ENCODE measurements around the gene THSD4. TPM values are rescaled to one million over a fixed set of nuclear protein-coding genes. Genes with fewer than 3 reads are reported as not detected.

THSD4 gene
- total RNA-seq, 2 donors from 2014 or later = 39.8 to 68.3 TPM

- DNase-seq = no peak
- ATAC-seq = no peak
- intact Hi-C loops (cut with DNase I) = no loop called here
Measured at GRCh38 chr15:71825021-71825730, 709.9 kb downstream of the THSD4 start.

DNA sequence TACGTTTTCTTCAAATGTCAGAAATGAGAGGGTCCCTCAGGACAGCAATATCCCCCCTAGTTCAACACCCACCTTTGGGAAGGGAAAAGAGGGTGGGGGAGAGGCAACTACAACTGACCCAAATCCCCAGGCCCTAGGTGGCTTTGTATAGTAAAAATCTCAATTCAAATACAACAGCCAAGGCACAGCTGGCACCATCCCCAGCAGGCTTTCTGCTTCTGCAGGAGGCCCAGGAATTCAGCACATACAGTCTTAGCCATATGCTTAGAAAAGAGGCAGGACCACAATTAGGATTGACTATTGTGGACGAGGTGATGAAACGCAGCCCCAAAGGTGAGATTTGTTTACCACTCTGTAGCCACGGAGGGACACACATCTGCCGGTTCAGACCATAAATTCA, 710.9 kb downstream of the THSD4 start:
- intact Hi-C loops (cut with DNase I) = no loop called here
- no peak for ATAC-seq
- DNase-seq = no peak

DNA sequence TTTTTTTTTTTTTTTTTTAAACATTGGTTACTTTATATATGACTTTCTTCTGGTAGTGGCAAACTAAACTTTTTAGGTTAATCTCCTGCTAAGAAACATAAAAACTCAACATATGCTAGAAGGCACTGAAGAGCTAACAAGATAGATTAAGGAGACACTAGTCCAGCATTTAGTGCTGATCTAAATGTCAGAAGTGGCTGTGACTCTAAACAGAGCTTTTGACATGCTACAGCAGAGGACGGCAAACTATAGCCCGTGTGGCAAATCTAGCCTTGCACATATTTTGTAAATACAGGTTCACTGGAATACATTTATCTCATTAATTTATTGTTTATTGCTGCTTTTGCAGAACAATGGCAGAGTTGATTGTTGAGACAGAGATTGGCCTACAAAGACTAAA, 715.7 kb downstream of the THSD4 start:
- DNase-seq (no peak), ATAC-seq (peak in 1 of 2 donors; percentile 57)

More for the DNA sequence above, 715.7 kb downstream of the THSD4 start:
- intact Hi-C loops (cut with DNase I) = no loop called here

Other genes starting within 250 kb of the THSD4 start
- gene THAP10, start 223.0 kb upstream of the THSD4 start, total RNA-seq = 1 to 10 TPM; 3.2 to 3.6 TPM
- gene LRRC49, start 222.6 kb upstream of the THSD4 start, total RNA-seq = 10 to 100 TPM; 33.0 to 33.1 TPM

All from left cardiac atrium (tissue), 4 donors.